Fibroblast of lung (primary cell): ENCODE results near the gene CDH26. TPM values are rescaled to one million over a fixed set of nuclear protein-coding genes. Genes with fewer than 3 reads are reported as not detected.

Experiments
- DNase-seq, 2 donors: peaks; one replicate each; pipeline versions ENCODE4 v3.0.0 to v3.0.0-alpha.2; 2010; ENCODE audit warnings: low read depth in 2 of 2
- H2AFZ ChIP-seq: 2 replicates; pipeline ENCODE4 v1.5.1; 2012; ENCODE audit warnings: low read length, control low read depth, inconsistent platforms
- H3K27ac ChIP-seq: 2 replicates; pipeline ENCODE4 v1.5.1; 2011; ENCODE audit warnings: low read length, control low read depth; ENCODE audit not compliant: insufficient read depth
- H3K27me3 ChIP-seq: 2 replicates; pipeline ENCODE4 v1.5.1; 2011; ENCODE audit warnings: mild to moderate bottlenecking, low read length; ENCODE audit not compliant: control insufficient read depth, insufficient read depth
- H3K36me3 ChIP-seq: 2 replicates; pipeline ENCODE4 v1.5.1; 2011; ENCODE audit warnings: low read length; ENCODE audit not compliant: control insufficient read depth, insufficient read depth
- H3K4me1 ChIP-seq: 2 replicates; pipeline ENCODE4 v1.5.1; 2011; ENCODE audit warnings: low read length; ENCODE audit not compliant: control insufficient read depth, insufficient read depth; ENCODE audit errors: extremely low read depth
- H3K4me2 ChIP-seq: 2 replicates; pipeline ENCODE4 v1.5.1; 2011; ENCODE audit warnings: low read length, control low read depth; ENCODE audit not compliant: insufficient read depth; ENCODE audit errors: extremely low read depth
- H3K4me3 ChIP-seq, 4 experiments: fragments of 200-600 bp in 1 of 4; sonication (generic) in 1 of 4; replicated peaks in 1 of 4; 2 replicates each; pipeline ENCODE4 v1.5.1; 2011 to 2016; ENCODE audit warnings: low read length in 4 of 4, low read depth in 3 of 4, mild to moderate bottlenecking in 3 of 4, control low read depth in 2 of 4, inconsistent platforms in 1 of 4, mixed read lengths in 1 of 4; ENCODE audit not compliant: insufficient read depth in 1 of 4; ENCODE audit errors: control extremely low read depth in 1 of 4
- H3K79me2 ChIP-seq: 2 replicates; pipeline ENCODE4 v1.5.1; 2012; ENCODE audit warnings: mild to moderate bottlenecking, low read length, inconsistent platforms; ENCODE audit not compliant: control insufficient read depth, insufficient read depth
- H3K9ac ChIP-seq: 2 replicates; pipeline ENCODE4 v1.5.1; 2011; ENCODE audit warnings: mild to moderate bottlenecking, low read length, control low read depth; ENCODE audit not compliant: insufficient read depth
- H3K9me3 ChIP-seq: 2 replicates; pipeline ENCODE4 v1.5.1; 2012; ENCODE audit warnings: low read depth, low read length; ENCODE audit not compliant: control insufficient read depth, insufficient read depth
- H4K20me1 ChIP-seq: 2 replicates; pipeline ENCODE4 v1.5.1; 2011; ENCODE audit warnings: low read length; ENCODE audit not compliant: control insufficient read depth, insufficient read depth; ENCODE audit errors: extremely low read depth
- EZH2 ChIP-seq: IDR thresholded peaks from 2 replicates; pipeline ENCODE4 v1.5.1; 2012; ENCODE audit warnings: low read length, control low read depth, mild to moderate bottlenecking; ENCODE audit errors: missing control alignments
- polyA plus RNA-seq, 2 donors: library from polyadenylated mRNA; depleted of rRNA in 1 of 2; stranded (reverse) in 1 of 2; unstranded in 1 of 2; fragments of >200 nt; gene quantifications; 2 replicates each; pipeline ENCODE4 v1.2.1, GENCODE V29; 2011 to 2012; ENCODE audit warnings: missing spikeins in 1 of 2
- total RNA-seq: library from RNA; depleted of rRNA; stranded (reverse); fragments of >200 nt; gene quantifications from 2 replicates; pipeline ENCODE4 v1.2.1, GENCODE V29; 2014
- TF ChIP-seq, protein P1 (sequence below), 2 donors: IDR thresholded peaks in 1 of 2; conservative IDR thresholded peaks in 1 of 2; 1 replicate in 1 of 2; 2 replicates in 1 of 2; pipeline ENCODE4 v1.5.1; 2011 to 2012; ENCODE audit warnings: low read length in 2 of 2, control low read depth in 1 of 2, inconsistent platforms in 1 of 2, low read depth in 1 of 2, mild to moderate bottlenecking in 1 of 2

The CDH26 gene
- total and polyA plus RNA-seq, 2 donors (not counting 1 experiment from before 2014, with no cell fraction given): 0.12 to 0.50 TPM

DNA sequence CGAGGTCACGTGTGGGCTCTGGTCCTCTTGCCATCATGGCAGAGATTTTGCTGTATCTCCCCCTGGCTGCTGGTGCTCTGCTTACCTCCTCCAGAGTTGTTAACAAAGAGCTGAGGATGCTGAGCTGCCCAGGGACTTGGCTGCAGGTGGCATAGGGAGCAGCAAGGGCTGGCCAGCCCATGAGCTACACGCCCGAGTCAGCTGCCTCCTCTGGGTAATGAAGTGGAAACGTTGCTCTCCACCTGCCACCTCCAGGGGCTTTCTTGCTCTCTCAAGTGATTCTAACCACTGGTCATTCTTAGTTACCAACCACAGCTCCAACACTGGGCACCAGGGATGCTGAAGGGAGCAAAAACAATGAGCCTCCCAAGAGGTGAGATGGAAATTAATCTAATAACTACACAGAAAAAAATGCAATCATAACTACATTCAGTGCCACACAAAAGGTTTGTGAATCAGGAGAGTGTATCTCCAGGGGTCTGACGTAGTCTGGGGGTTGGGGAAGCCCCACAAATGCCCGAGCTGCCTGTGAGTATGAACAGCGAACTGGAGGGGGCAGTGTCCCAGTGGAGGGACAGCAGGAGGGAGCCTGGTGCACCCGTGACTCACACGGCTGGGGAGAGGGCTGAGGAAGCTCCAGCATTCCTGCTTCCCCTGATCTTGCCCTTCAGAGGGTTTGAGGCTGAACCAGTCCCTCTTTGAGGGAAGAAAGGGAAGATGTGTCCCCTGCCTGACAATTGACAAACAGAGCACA lies 78.7 kb downstream of the CDH26 start:
- no peak for TF ChIP-seq EZH2
- TF ChIP-seq, protein P1, sequence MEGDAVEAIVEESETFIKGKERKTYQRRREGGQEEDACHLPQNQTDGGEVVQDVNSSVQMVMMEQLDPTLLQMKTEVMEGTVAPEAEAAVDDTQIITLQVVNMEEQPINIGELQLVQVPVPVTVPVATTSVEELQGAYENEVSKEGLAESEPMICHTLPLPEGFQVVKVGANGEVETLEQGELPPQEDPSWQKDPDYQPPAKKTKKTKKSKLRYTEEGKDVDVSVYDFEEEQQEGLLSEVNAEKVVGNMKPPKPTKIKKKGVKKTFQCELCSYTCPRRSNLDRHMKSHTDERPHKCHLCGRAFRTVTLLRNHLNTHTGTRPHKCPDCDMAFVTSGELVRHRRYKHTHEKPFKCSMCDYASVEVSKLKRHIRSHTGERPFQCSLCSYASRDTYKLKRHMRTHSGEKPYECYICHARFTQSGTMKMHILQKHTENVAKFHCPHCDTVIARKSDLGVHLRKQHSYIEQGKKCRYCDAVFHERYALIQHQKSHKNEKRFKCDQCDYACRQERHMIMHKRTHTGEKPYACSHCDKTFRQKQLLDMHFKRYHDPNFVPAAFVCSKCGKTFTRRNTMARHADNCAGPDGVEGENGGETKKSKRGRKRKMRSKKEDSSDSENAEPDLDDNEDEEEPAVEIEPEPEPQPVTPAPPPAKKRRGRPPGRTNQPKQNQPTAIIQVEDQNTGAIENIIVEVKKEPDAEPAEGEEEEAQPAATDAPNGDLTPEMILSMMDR (conservative IDR thresholded peaks at IDR 0.05 in 1 of 2, IDR thresholded peaks at IDR 0.05 in 1 of 2; ENCODE audit: low read depth in 1 of 2, low read length in 2 of 2): peak; percentile 16 to 25
- Histone ChIP-seq H3K4me3 (no peak overlapping the region), H2AFZ (no peak overlapping the region), H3K9ac (no peak overlapping the region), H3K27me3 (peaks cover 4% of the 10 kb centered on the region), H3K4me1 (no peaks in the 10 kb centered on the region), H3K36me3 (no peaks in the 10 kb centered on the region), H3K4me2 (no peak overlapping the region), H3K79me2 (no peaks in the 10 kb centered on the region), H4K20me1 (no peaks in the 10 kb centered on the region), H3K9me3 (no peaks in the 10 kb centered on the region), H3K27ac (no peak overlapping the region)
- DNase-seq: peak in 1 of 2 donors; percentile 42

DNA sequence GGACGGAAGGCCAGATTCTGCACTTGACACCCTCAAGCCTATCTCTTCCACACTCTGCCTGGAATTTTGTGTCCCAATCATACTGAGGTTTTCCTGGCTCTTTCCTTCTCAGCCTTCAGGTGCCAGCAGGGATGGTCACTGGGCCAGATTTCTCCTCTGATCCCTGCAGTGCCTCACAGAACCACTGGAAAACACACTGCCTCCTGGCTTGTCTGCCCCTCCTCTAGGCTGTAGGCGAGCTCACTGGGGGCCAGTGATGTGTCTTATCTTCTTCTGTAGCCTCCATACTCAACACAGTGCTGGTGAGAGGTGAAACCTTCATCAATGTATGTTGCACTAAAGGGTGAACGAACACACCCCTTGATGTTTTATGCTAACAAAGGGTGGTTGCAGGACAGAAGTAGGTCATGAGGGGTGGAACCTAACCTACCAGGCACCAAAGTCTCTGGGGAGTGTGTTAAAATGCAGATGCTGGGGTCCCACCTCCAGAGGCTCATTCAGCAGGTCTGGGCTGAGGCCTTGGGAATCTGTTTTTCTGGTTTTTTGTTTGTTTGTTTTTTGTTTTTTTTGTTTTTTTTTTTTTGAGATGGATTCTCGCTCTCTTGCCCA lies 80.3 kb downstream of the CDH26 start:
- H2AFZ ChIP-seq: no peak overlapping the region
- no peak for DNase-seq
- H3K4me3 ChIP-seq: no peak overlapping the region
- no peak for TF ChIP-seq EZH2
- TF ChIP-seq, protein P1 (conservative IDR thresholded peaks at IDR 0.05 in 1 of 2, IDR thresholded peaks at IDR 0.05 in 1 of 2; ENCODE audit: low read depth in 1 of 2, low read length in 2 of 2): no peak
- no peak overlapping the region for H3K9ac ChIP-seq
- H3K4me1 ChIP-seq: no peaks in the 10 kb centered on the region
- H4K20me1 ChIP-seq: no peaks in the 10 kb centered on the region
- H3K27me3 ChIP-seq: peaks cover 4% of the 10 kb centered on the region
- H3K4me2 ChIP-seq: no peak overlapping the region
- H3K27ac ChIP-seq: no peak overlapping the region
- H3K36me3 ChIP-seq: no peaks in the 10 kb centered on the region
- no peaks in the 10 kb centered on the region for H3K79me2 ChIP-seq
- no peaks in the 10 kb centered on the region for H3K9me3 ChIP-seq

DNA sequence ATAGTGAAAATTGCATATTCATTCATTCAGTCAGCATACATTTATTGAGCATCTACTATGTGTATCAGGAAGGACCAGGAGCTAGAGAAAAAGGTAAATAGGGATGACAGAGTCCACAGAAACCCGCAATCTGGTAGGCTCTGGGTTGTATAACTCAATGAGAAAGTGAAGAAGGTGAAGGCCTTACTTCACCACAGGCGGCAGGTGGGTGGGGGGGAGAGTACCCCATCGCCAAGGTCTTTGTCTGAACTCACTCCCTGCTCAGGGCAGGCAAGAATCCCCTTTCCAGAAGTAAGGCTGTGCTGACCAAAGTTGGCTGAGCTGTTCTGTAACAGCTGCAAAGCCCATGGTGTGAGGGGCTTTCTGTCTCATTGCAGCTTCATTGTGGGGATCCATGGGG lies 81.3 kb downstream of the CDH26 start:
- H3K27ac ChIP-seq: no peak overlapping the region

More for the DNA sequence above, 81.3 kb downstream of the CDH26 start:
- Histone ChIP-seq H3K9ac (no peak overlapping the region), H3K9me3 (no peaks in the 10 kb centered on the region), H4K20me1 (no peaks in the 10 kb centered on the region), H2AFZ (no peak overlapping the region), H3K36me3 (no peaks in the 10 kb centered on the region), H3K4me1 (no peaks in the 10 kb centered on the region), H3K27me3 (peaks cover 4% of the 10 kb centered on the region), H3K4me3 (no peak overlapping the region), H3K79me2 (no peaks in the 10 kb centered on the region), H3K4me2 (no peak overlapping the region)
- TF ChIP-seq, protein P1 (conservative IDR thresholded peaks at IDR 0.05 in 1 of 2, IDR thresholded peaks at IDR 0.05 in 1 of 2; ENCODE audit: low read depth in 1 of 2, low read length in 2 of 2): no peak
- TF ChIP-seq EZH2: no peak
- DNase-seq: no peak
